Motor neuron (in vitro differentiated cells): ENCODE results near the gene TECPR2. TPM values are rescaled to one million over a fixed set of nuclear protein-coding genes. Genes with fewer than 3 reads are reported as not detected.
"Not testable (repeated sequence)": the region's sequence is repeated elsewhere in the genome, so short reads cannot be mapped to it uniquely, and the experiment has no call there.

ENCODE experiments used
- ATAC-seq, 8 experiments: fragments of 200-7000 bp; cut with Tn5 transposase; replicated peaks in 6 of 8; 2 replicates each; pipeline ENCODE4 v1.8.0; 2021; ENCODE audit warnings: mild to moderate bottlenecking in 8 of 8, moderate library complexity in 8 of 8
- H3K27ac ChIP-seq, 2 donors: fragments of 250-450 bp; sonication (Bioruptor Pico); 2 replicates each; pipeline ENCODE4 v1.9.0; 2021; ENCODE audit warnings: antibody characterized with exemption in 2 of 2, mild to moderate bottlenecking in 2 of 2, moderate library complexity in 1 of 2
- H3K4me1 ChIP-seq, 2 donors: fragments of 250-450 bp; sonication (Bioruptor Pico); replicated peaks in 1 of 2; 2 replicates each; pipeline ENCODE4 v1.6.1; 2021; ENCODE audit warnings: antibody characterized with exemption in 2 of 2, mild to moderate bottlenecking in 2 of 2, moderate library complexity in 1 of 2
- H3K4me3 ChIP-seq, 5 donors: fragments of 250-450 bp; sonication (Bioruptor Pico); 2 replicates each; pipeline ENCODE4 v1.9.0; 2021; ENCODE audit warnings: antibody characterized with exemption in 5 of 5, mild to moderate bottlenecking in 5 of 5, moderate library complexity in 4 of 5
- WGBS, 10 experiments: fragments of 450-650 bp; shearing (Covaris generic); methylation state at CpG; one replicate each; pipeline ENCODE4 v1.0.0; 2022; 5-methylcytosine and 5-hydroxymethylcytosine counted together
- in situ Hi-C, 9 experiments: fragments of 400-800 bp; cut with MboI; loops; one replicate each; pipeline ENCODE4 v1.15.0; 2021; ENCODE audit warnings: low sequenced_read_pairs in 9 of 9, low pct_unique_long_range_greater_than_20kb in 2 of 9; ENCODE audit not compliant: unreplicated experiment in 9 of 9
- total RNA-seq, 8 experiments: library from RNA; unstranded; fragments of 300-600 nt; gene quantifications; 2 replicates each; pipeline versions ENCODE4 v1.2.3 to v1.2.4, GENCODE V29; 2022

The TECPR2 gene
- total RNA-seq, 8 experiments from 2014 or later, result 6.5 to 14.2 (median 9.3) TPM

- 83 to 100% (median 97%) methylated on average over 1 to 10 of the region's 17 CpGs; no CpG with 5 or more reads in 2 of the 10 experiments for WGBS, 10 experiments
- ATAC-seq, result no peak
- peaks cover 15 to 18% of the 10 kb centered on the region in 2 donors for H3K4me1 ChIP-seq
- peak overlapping the region in 4 of 5 donors; percentile 77 to 96 (median 84) for H3K4me3 ChIP-seq
- H3K27ac ChIP-seq, result no peak overlapping the region
- in situ Hi-C loops, result loop anchor here in 8 of 9 experiments (25.0 kb wide), 3 partner anchors 209 to 359 kb away; partner anchors contain the start of gene DYNC1H1 (in 5 of the 8)
Measured at GRCh38 chr14:102320671-102321455, 41.9 kb upstream of the TECPR2 start.

DNA sequence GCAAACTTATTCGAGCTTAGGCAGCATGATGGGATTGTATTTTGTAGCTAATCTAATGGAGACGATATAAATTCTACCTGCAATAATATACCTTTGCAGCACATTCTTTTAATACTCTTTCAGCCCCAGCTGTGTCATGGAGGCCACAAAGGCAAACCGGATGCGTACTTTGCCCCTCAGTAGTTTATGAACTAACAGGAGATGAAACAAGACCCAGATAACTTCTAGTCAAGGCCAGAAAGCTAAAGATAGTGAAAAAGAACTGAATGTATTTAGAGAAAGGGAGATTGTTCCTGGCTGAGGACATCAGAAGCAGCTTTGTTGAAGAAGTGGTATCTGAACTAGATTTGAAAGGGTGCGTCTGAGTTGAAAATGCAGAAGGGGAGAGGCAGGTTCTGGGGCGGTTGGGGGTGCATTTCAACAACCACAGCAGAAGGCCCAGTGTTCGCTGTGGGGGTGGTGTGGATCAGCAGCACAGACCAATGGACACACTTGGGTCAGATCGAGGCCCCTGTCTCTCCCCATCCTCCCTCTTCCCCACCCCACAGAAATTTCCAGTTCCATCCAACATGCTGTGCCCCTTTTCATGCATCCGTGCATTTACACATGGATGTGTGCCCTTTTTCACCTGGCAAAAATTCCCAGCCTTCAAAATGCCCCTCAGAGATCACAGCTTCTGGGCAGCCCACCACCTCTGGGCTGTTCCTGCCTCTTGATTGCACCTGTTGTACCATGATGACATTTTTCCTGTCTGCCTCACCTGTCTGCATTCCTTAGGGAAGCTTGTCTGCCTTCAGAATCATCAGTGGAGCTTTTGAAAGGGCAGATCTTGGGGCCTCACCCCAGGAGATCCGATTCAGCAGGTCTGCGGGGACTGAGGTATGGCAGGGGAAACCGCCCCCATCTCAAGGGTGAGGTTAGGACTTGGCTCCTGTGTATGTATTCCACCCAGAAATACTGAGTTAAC, 41.0 kb upstream of the TECPR2 start:
- H3K4me1 ChIP-seq, result peaks cover 11 to 16% of the 10 kb centered on the region in 2 donors
- no peak for ATAC-seq
- in situ Hi-C loops, result loop anchor here in 8 of 9 experiments (25.0 kb wide), 3 partner anchors 209 to 359 kb away; partner anchors contain the start of gene DYNC1H1 (in 5 of the 8)
- no peak overlapping the region for H3K4me3 ChIP-seq
- H3K27ac ChIP-seq, result no peak overlapping the region
- 80 to 100% (median 94%) methylated on average over 1 to 8 of the region's 12 CpGs for WGBS, 10 experiments

GRCh38 chr14:102323102-102323501, 39.6 kb upstream of the TECPR2 start:
- no peak overlapping the region for H3K4me3 ChIP-seq
- no peak overlapping the region for H3K27ac ChIP-seq
- WGBS, 10 experiments, result 0 to 69% (median 47%) methylated on average over 1 to 7 of the region's 8 CpGs; no CpG with 5 or more reads in 3 of the 10 experiments
- peak in 3 of 8 experiments; percentile 3 to 32 (median 4) for ATAC-seq
- in situ Hi-C loops, result loop anchor here in 8 of 9 experiments (25.0 kb wide), 3 partner anchors 211 to 361 kb away; partner anchors contain the start of gene DYNC1H1 (in 5 of the 8)
- H3K4me1 ChIP-seq, result peaks cover 4 to 8% of the 10 kb centered on the region in 2 donors

- ATAC-seq, result no peak
- Histone ChIP-seq H3K4me3 (no peak overlapping the region), H3K4me1 (no peaks in the 10 kb centered on the region), H3K27ac (no peak overlapping the region)
- in situ Hi-C loops, result no loop called here
- 77 to 100% (median 93%) methylated on average over 2 to 6 of the region's 9 CpGs; no CpG with 5 or more reads in 4 of the 10 experiments for WGBS, 10 experiments
Measured at GRCh38 chr14:102325791-102326345, 36.9 kb upstream of the TECPR2 start.

DNA sequence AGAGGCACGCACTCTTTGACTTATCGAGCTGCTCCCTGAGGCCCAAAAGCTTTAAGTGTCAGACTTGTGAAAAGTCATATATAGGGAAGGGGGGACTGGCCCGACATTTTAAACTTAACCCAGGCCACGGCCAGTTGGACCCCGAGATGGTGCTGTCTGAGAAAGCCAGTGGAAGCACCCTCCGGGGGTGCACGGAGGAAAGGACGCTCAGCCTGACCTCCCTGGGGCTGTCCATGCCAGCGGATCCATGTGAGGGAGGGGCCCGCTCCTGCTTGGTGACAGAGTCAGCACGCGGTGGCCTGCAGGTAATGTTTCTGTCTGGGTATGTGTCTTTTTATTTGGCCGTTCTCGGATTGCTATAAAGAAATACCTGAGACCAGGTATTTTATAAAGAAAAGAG, 36.2 kb upstream of the TECPR2 start:
- in situ Hi-C loops, result no loop called here
- WGBS, 10 experiments, result 82 to 100% (median 96%) methylated on average over 1 to 9 of the region's 14 CpGs; no CpG with 5 or more reads in 1 of the 10 experiments
- H3K4me1 ChIP-seq, result no peaks in the 10 kb centered on the region
- no peak overlapping the region for H3K27ac ChIP-seq
- ATAC-seq, result no peak
- H3K4me3 ChIP-seq, result no peak overlapping the region

DNA sequence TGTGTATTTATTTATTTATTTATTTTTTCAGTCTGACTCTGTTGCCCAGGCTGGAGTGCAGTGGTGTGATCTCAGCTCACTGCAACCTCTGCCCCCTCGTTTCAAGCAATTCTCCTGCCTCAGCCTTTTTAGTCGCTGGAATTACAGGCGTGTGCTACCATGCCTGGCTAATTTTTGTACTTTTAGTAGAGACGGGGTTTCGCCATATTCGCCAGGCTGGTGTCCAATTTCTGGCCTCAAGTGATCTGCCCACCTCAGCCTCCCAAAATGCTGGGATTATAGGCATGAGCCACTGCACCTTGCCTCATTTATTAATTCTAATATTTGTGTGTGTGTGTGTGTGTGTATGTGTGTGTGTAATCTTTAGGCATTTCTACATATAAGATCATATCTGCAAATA, 33.4 kb upstream of the TECPR2 start:
- ATAC-seq, in situ Hi-C loops, H3K4me1 ChIP-seq, H3K4me3 ChIP-seq, H3K27ac ChIP-seq: not testable (repeated sequence)
- 70 to 100% (median 93%) methylated on average over 2 to 6 of the region's 6 CpGs; no CpG with 5 or more reads in 2 of the 10 experiments for WGBS, 10 experiments

- Histone ChIP-seq H3K4me3 (no peak overlapping the region), H3K4me1 (no peaks in the 10 kb centered on the region), H3K27ac (no peak overlapping the region)
- in situ Hi-C loops, result no loop called here
- 78 to 100% (median 93%) methylated on average over 2 to 8 of the region's 8 CpGs for WGBS, 10 experiments
- ATAC-seq, result no peak
Measured at GRCh38 chr14:102330806-102331205, 31.9 kb upstream of the TECPR2 start.

- ATAC-seq, result no peak
- Histone ChIP-seq H3K4me3 (no peak overlapping the region), H3K27ac (no peak overlapping the region), H3K4me1 (no peaks in the 10 kb centered on the region)
- in situ Hi-C loops, result no loop called here
- 80 to 100% (median 93%) methylated on average over 1 to 7 of the region's 7 CpGs; no CpG with 5 or more reads in 2 of the 10 experiments for WGBS, 10 experiments
Measured at GRCh38 chr14:102333390-102333789, 29.4 kb upstream of the TECPR2 start.

DNA sequence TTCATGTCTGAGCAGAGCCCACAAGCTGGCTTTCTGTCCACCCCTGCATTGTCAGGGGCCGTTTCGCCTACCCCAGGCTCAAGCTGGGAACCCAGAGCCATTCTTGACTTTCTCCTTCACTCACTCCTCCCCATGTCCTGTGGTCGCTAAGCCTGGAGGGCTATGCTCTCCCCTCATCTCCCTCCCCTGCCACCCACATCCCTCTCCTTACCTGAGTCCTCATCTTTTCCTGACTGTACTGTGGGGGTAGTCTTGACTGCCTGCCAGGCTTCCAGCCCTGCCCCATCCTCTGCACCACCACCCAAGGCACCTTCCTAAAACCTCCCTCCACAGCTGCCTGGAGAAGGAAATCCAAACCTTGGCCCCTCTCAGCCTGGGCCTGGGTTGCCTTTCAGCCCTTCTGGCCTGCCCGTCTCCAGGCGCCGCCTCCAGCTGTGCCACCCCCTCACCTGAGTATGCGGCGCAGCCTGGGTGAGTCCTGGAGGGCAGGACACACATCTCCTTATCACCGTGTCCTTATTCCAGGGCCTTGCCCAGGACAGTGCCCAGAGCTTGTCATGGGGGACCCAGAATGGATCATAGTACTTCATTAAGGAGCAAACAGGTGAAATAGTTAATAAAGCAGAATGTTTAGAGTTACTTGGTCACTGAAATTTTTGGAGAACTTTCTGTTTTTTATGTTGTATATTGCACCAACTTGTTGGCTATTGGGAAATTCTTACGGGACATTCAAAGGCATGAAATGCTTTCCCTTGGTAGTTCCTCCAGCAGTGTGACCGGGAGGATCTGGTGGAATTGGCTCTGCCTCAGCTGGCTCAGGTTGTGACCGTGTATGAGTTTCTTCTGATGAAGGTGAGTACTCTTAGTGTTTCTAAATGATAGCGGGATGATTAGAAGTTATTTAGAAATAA, 28.7 kb upstream of the TECPR2 start:
- no peak for ATAC-seq
- in situ Hi-C loops, result no loop called here
- no peak overlapping the region for H3K27ac ChIP-seq

GRCh38 chr14:102335163-102335562, 27.6 kb upstream of the TECPR2 start:
- Histone ChIP-seq H3K4me3 (no peak overlapping the region), H3K27ac (no peak overlapping the region), H3K4me1 (no peaks in the 10 kb centered on the region)
- ATAC-seq, result no peak
- in situ Hi-C loops, result no loop called here
- 80 to 100% (median 95%) methylated on average over 1 to 2 of the region's 7 CpGs; no CpG with 5 or more reads in 6 of the 10 experiments for WGBS, 10 experiments

More for the DNA sequence above, 28.7 kb upstream of the TECPR2 start:
- WGBS, 10 experiments, result 89 to 100% (median 100%) methylated on average over 2 to 8 of the region's 13 CpGs; no CpG with 5 or more reads in 1 of the 10 experiments
- no peak overlapping the region for H3K4me3 ChIP-seq
- no peaks in the 10 kb centered on the region for H3K4me1 ChIP-seq

DNA sequence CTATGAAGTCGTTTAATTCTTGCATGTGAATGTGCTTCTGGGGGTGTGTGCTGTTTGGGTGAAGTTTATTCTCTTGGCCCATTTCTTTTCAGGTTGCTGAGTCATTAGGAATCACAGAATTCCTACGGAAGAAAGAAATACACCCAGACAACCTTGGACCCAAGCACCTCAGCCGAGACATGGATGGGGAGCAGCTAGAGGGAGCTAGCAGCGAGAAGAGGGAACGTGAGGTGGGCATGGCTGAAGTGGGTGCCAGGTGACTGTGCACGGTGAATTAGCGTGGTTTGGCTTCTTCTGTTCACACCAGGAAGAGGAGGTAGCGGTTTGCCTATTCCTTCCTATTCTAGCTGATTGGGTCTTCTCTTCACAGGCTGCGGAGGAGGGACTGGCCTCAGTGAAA, 24.0 kb upstream of the TECPR2 start:
- no peak for ATAC-seq
- WGBS, 10 experiments, result 79 to 100% (median 87%) methylated on average over 1 to 9 of the region's 9 CpGs; no CpG with 5 or more reads in 1 of the 10 experiments

GRCh38 chr14:102341566-102341965, 21.2 kb upstream of the TECPR2 start:
- peak in 1 of 8 experiments; percentile 33 for ATAC-seq
- 98 to 100% (median 100%) methylated on average over 1 to 7 of the region's 8 CpGs; no CpG with 5 or more reads in 7 of the 10 experiments for WGBS, 10 experiments
- H3K27ac ChIP-seq, result no peak overlapping the region

More for the DNA sequence above, 24.0 kb upstream of the TECPR2 start:
- Histone ChIP-seq H3K4me1 (no peaks in the 10 kb centered on the region), H3K27ac (no peak overlapping the region), H3K4me3 (no peak overlapping the region)
- in situ Hi-C loops, result no loop called here

More at GRCh38 chr14:102341566-102341965, 21.2 kb upstream of the TECPR2 start:
- H3K4me1 ChIP-seq, result no peaks in the 10 kb centered on the region
- in situ Hi-C loops, result no loop called here
- H3K4me3 ChIP-seq, result no peak overlapping the region
